GM18505 (cell line): Measurements from ENCODE around the gene BPIFB2.

Experiments used
- ATAC-seq: cut with Tn5 transposase; IDR thresholded peaks from one replicate; pipeline ENCODE4 v1.9.1; 2021; ENCODE audit not compliant: unreplicated experiment
- POLR2A ChIP-seq: IDR thresholded peaks from 4 replicates; pipeline ENCODE4 v1.6.1; 2011; ENCODE audit warnings: borderline replicate concordance; ENCODE audit not compliant: insufficient read depth, insufficient read length; ENCODE audit errors: extremely low read depth

BPIFB2 gene

GRCh38 chr20:32986331-32986966 is 21.1 kb upstream of the BPIFB2 start:
- TF ChIP-seq POLR2A: no peak
- no peak for ATAC-seq

GRCh38 chr20:32987044-32987825 is 20.3 kb upstream of the BPIFB2 start:
- TF ChIP-seq POLR2A: no peak
- no peak for ATAC-seq

- TF ChIP-seq POLR2A: no peak
- ATAC-seq: no peak
Observed at GRCh38 chr20:32988008-32988407, 19.5 kb upstream of the BPIFB2 start.

- TF ChIP-seq POLR2A: no peak
- no peak for ATAC-seq
Observed at GRCh38 chr20:32989507-32990283, 17.8 kb upstream of the BPIFB2 start.

GRCh38 chr20:32990426-32990825 is 17.1 kb upstream of the BPIFB2 start:
- ATAC-seq: no peak
- TF ChIP-seq POLR2A: no peak

GRCh38 chr20:32991383-32991782 is 16.1 kb upstream of the BPIFB2 start:
- no peak for ATAC-seq
- TF ChIP-seq POLR2A: no peak

GRCh38 chr20:32991792-32992641 is 15.5 kb upstream of the BPIFB2 start:
- ATAC-seq: no peak
- no peak for TF ChIP-seq POLR2A

- TF ChIP-seq POLR2A: no peak
- no peak for ATAC-seq
Observed at GRCh38 chr20:32993496-32994050, 13.9 kb upstream of the BPIFB2 start.

- TF ChIP-seq POLR2A: no peak
- no peak for ATAC-seq
Observed at GRCh38 chr20:32995802-32996201, 11.7 kb upstream of the BPIFB2 start.

- no peak for ATAC-seq
- TF ChIP-seq POLR2A: no peak
Observed at GRCh38 chr20:32997431-32997830, 10.1 kb upstream of the BPIFB2 start.

GRCh38 chr20:32999603-33000250 is 7.8 kb upstream of the BPIFB2 start:
- no peak for TF ChIP-seq POLR2A
- no peak for ATAC-seq

GRCh38 chr20:33000802-33001466 is 6.6 kb upstream of the BPIFB2 start:
- TF ChIP-seq POLR2A: no peak
- no peak for ATAC-seq
